Activated CD8-positive, alpha-beta T cell treated with anti-CD3 and anti-CD28 coated beads, Interleukin-2, amount 10 ng/mL, durations not matched to agents 7 days and 5 days (primary cell): ENCODE data around the gene SLC26A4. TPM values are rescaled to one million over a fixed set of nuclear protein-coding genes. Genes with fewer than 3 reads are reported as not detected.

Experiments used
- ATAC-seq: fragments of 150-1000 bp; cut with Tn5 transposase; one replicate; pipeline ENCODE4 v1.10.0; 2021; ENCODE audit warnings: moderate library complexity
- CTCF ChIA-PET: fragments of 350-600 bp; sonication (Branson Sonifier 250); formaldehyde crosslinking; loops from one replicate; lab custom pipeline; 2021; ENCODE audit warnings: antibody characterized with exemption; lab: Charles Lee
- POLR2A ChIA-PET: fragments of 350-600 bp; sonication (Branson Sonifier 250); formaldehyde crosslinking; loops from one replicate; lab custom pipeline; 2021; ENCODE audit warnings: antibody characterized with exemption; lab: Charles Lee
- DNase-seq: peaks from one replicate; pipeline ENCODE4 v3.0.0-alpha.2; 2020
- H3K27ac Mint-ChIP-seq: one replicate; pipeline ENCODE4 v1.8.0; 2021; ENCODE audit warnings: mild to moderate bottlenecking, mixed read lengths
- H3K27me3 Mint-ChIP-seq: one replicate; pipeline ENCODE4 v1.8.0; 2021; ENCODE audit warnings: low read depth, mixed read lengths
- H3K36me3 Mint-ChIP-seq: one replicate; pipeline ENCODE4 v1.8.0; 2021; ENCODE audit warnings: low read depth, mixed read lengths
- H3K4me1 Mint-ChIP-seq: one replicate; pipeline ENCODE4 v1.8.0; 2021; ENCODE audit warnings: low read depth, mixed read lengths
- H3K4me3 Mint-ChIP-seq: one replicate; pipeline ENCODE4 v1.8.0; 2021; ENCODE audit warnings: mild to moderate bottlenecking, mixed read lengths
- H3K9me3 Mint-ChIP-seq: one replicate; pipeline ENCODE4 v1.8.0; 2022; ENCODE audit warnings: mixed read lengths; ENCODE audit not compliant: insufficient read depth
- total RNA-seq, 2 experiments: library from RNA; stranded (reverse); gene quantifications; one replicate each; pipeline ENCODE4 v1.2.3, GENCODE V29; 2021

SLC26A4 gene
- total RNA-seq, 2 experiments from 2014 or later = 0.94 to 1.1 TPM

DNA sequence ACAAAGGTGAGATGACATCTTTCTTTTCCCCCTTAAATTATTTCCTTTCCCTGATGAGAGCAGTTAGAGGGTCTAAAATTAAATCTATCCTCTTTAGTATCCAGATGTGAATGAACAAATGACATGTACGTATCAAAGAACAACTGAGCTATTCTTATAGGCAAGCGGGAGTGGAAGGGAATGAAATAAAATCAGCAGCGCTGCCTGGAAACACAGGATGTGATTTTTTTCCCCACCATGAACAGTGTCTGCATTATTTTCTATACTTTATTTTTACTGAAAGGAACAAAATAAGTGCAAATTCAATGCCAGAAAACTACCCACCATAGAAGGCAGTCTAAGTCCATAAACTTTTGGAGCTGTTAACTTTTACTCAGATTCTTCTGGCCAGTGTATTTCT is 40.6 kb downstream of the SLC26A4 start:
- ATAC-seq = no peak
- H3K36me3 Mint-ChIP-seq = no peaks in the 10 kb centered on the region
- CTCF ChIA-PET = no interaction called here

DNA sequence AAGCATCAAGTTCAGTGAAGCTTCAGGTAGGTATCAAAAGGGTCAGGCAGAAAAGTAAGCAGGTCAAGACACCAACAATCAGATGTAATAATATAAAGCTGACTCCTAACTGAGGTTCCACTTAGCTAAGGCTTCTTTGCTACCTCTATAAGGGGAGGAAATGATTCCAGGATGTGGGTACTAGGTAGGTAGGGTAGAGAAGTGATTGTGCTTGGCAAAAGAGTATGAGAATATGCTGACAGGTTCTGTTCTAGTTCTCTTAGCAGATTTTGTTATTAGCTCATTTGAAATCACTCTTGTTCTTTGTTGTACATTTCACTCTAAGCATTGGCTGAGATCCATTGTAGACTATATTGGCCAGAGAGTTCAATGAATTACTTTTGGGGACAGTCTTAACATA is 42.6 kb downstream of the SLC26A4 start:
- no peak for ATAC-seq
- H3K27ac Mint-ChIP-seq = no peak overlapping the region
- H3K36me3 Mint-ChIP-seq = no peaks in the 10 kb centered on the region
- DNase-seq = no peak
- POLR2A ChIA-PET = no interaction called here
- H3K4me1 Mint-ChIP-seq = peaks cover 8% of the 10 kb centered on the region
- CTCF ChIA-PET = interaction anchor here (1.4 kb wide), 1 partner anchor 172 kb away, joined by 3 read pairs; no protein-coding TSS in a partner anchor
- H3K27me3 Mint-ChIP-seq = no peaks in the 10 kb centered on the region
- H3K4me3 Mint-ChIP-seq = no peak overlapping the region
- no peaks in the 10 kb centered on the region for H3K9me3 Mint-ChIP-seq

More for the DNA sequence above, 40.6 kb downstream of the SLC26A4 start:
- Mint-ChIP-seq H3K9me3 (no peaks in the 10 kb centered on the region), H3K27ac (no peak overlapping the region), H3K4me1 (peaks cover 8% of the 10 kb centered on the region), H3K27me3 (no peaks in the 10 kb centered on the region), H3K4me3 (no peak overlapping the region)
- no peak for DNase-seq
- POLR2A ChIA-PET = no interaction called here

- DNase-seq = no peak
- Mint-ChIP-seq H3K27me3 (no peaks in the 10 kb centered on the region), H3K27ac (no peak overlapping the region), H3K9me3 (no peaks in the 10 kb centered on the region), H3K4me1 (peaks cover 8% of the 10 kb centered on the region), H3K4me3 (no peak overlapping the region), H3K36me3 (no peaks in the 10 kb centered on the region)
- CTCF ChIA-PET = interaction anchor here (1.4 kb wide), 1 partner anchor 171 kb away, joined by 3 read pairs; no protein-coding TSS in a partner anchor
- POLR2A ChIA-PET = no interaction called here
- ATAC-seq = no peak
These were observed 43.2 kb downstream of the SLC26A4 start for GRCh38 chr7:107703872-107704271.

DNA sequence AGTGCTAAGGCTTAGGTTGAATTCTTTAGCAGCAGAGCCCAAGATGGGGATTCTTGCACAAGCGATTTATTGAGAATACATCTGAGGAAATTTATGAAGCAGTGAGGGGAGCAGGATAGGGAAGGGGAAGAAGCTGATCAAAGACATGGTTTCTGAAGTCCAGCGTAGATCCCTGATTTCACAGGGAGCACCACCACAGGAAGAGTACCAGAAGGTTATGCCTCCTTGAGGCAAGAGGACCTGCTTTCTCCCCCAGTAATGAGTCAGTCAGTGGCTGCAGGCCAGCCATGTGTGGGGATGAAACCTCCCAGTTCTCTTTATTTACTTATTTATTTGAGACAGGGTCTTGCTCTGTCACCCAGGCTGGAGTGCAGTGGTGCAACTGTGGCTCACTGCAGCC is 48.3 kb downstream of the SLC26A4 start:
- no peak for ATAC-seq
- Mint-ChIP-seq H3K36me3 (no peaks in the 10 kb centered on the region), H3K4me1 (peaks cover under 1% of the 10 kb centered on the region), H3K27ac (no peak overlapping the region), H3K9me3 (no peaks in the 10 kb centered on the region), H3K27me3 (no peaks in the 10 kb centered on the region), H3K4me3 (no peak overlapping the region)
- POLR2A ChIA-PET = no interaction called here
- DNase-seq = no peak
- CTCF ChIA-PET = no interaction called here

GRCh38 chr7:107711301-107711700 is 50.7 kb downstream of the SLC26A4 start:
- Mint-ChIP-seq H3K27ac (no peak overlapping the region), H3K4me3 (no peak overlapping the region), H3K4me1 (no peaks in the 10 kb centered on the region), H3K27me3 (no peaks in the 10 kb centered on the region), H3K36me3 (no peaks in the 10 kb centered on the region), H3K9me3 (no peaks in the 10 kb centered on the region)
- DNase-seq = no peak
- ChIA-PET CTCF (interaction anchor here (1.4 kb wide), 1 partner anchor 9 kb away, joined by 5 read pairs; no protein-coding TSS in a partner anchor), POLR2A (no interaction called here)
- ATAC-seq = no peak

DNA sequence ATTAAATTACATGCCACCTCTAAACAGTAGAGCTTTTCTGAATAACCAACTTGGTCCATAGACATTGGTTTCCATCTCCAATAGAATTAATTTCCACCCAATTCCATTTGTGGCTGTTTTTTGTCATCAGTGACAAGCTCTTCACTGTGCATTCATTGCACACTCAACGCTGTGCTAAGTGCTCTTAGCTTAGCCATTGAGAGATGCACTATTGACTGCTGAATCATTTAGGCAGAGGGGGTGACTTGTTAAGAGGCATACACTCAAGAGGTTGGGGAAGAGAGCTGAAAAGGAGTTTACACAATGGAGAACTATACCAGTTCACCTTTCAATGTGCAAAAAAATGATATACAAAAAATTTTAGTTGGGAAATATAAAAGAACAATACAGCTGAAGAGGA is 51.4 kb downstream of the SLC26A4 start:
- H3K36me3 Mint-ChIP-seq = no peaks in the 10 kb centered on the region
- DNase-seq (no peak), ATAC-seq (no peak)
- no peaks in the 10 kb centered on the region for H3K27me3 Mint-ChIP-seq
- CTCF ChIA-PET = interaction anchor here (1.1 to 1.4 kb wide), 2 partner anchors 9 to 164 kb away, joined by 3 to 5 read pairs; no protein-coding TSS in a partner anchor
- H3K9me3 Mint-ChIP-seq = no peaks in the 10 kb centered on the region
- POLR2A ChIA-PET = no interaction called here
- H3K4me3 Mint-ChIP-seq = no peak overlapping the region
- no peak overlapping the region for H3K27ac Mint-ChIP-seq
- no peaks in the 10 kb centered on the region for H3K4me1 Mint-ChIP-seq

DNA sequence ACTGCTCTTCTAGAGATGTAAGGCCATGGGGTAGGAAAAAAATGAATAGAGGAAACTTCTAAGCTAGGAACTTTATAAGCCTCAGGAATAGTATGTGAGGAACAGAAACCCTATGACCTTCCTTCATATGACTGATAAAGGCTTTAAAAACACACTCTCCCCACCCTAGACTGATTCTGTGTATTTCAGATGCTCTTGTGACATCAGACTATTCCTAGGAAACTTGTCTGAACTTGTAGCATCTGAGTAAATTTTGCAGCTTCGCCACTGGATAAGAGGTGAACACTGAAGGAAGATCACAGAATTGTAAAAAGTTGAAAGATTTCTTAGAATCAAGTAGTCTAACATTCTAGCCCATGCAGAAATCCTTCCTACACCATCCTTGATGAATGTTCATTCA is 52.3 kb downstream of the SLC26A4 start:
- H3K27me3 Mint-ChIP-seq = no peaks in the 10 kb centered on the region
- H3K4me1 Mint-ChIP-seq = no peaks in the 10 kb centered on the region
- H3K4me3 Mint-ChIP-seq = no peak overlapping the region
- no peak for DNase-seq
- H3K36me3 Mint-ChIP-seq = no peaks in the 10 kb centered on the region
- no peak for ATAC-seq
- H3K27ac Mint-ChIP-seq = no peak overlapping the region
- CTCF ChIA-PET = interaction anchor here (0.7 to 1.4 kb wide), 3 partner anchors 8 to 250 kb away, joined by 3 to 5 read pairs (median 3); no protein-coding TSS in a partner anchor
- POLR2A ChIA-PET = no interaction called here
- no peaks in the 10 kb centered on the region for H3K9me3 Mint-ChIP-seq

DNA sequence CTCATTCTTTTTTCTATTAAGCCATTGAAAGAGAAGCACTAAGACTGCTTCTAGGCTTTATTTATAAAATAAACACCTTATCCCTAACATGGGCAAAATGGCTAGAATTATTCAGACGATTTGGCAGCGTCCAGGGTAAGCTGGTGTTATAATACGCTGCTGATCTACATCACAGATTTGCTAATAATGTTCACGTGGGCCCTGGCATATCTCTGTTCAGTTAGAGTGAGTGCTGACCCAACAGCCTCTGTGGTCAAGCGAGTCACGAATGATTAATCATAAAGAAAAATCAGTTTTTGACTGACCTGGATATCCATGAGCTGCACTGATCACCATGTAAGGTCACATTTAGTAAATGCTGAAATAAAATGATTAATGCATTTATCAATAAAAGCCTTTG is 54.9 kb downstream of the SLC26A4 start:
- CTCF ChIA-PET = interaction anchor here (1.3 kb wide), 1 partner anchor 9 kb away, joined by 3 read pairs; no protein-coding TSS in a partner anchor
- H3K4me3 Mint-ChIP-seq = no peak overlapping the region
- ATAC-seq (no peak), DNase-seq (no peak)
- H3K36me3 Mint-ChIP-seq = no peaks in the 10 kb centered on the region
- no peak overlapping the region for H3K27ac Mint-ChIP-seq
- POLR2A ChIA-PET = no interaction called here
- H3K4me1 Mint-ChIP-seq = no peaks in the 10 kb centered on the region
- H3K9me3 Mint-ChIP-seq = no peaks in the 10 kb centered on the region
- H3K27me3 Mint-ChIP-seq = peaks cover under 1% of the 10 kb centered on the region

GRCh38 chr7:107718456-107719193 is 58.0 kb downstream of the SLC26A4 start:
- peaks cover 5% of the 10 kb centered on the region for H3K27me3 Mint-ChIP-seq
- CTCF ChIA-PET = interaction anchor here (1.3 kb wide), 1 partner anchor 156 kb away, joined by 3 read pairs; no protein-coding TSS in a partner anchor
- DNase-seq = no peak
- H3K4me3 Mint-ChIP-seq = no peak overlapping the region
- POLR2A ChIA-PET = no interaction called here
- no peaks in the 10 kb centered on the region for H3K36me3 Mint-ChIP-seq
- ATAC-seq = no peak
- no peaks in the 10 kb centered on the region for H3K9me3 Mint-ChIP-seq
- H3K4me1 Mint-ChIP-seq = no peaks in the 10 kb centered on the region
- H3K27ac Mint-ChIP-seq = no peak overlapping the region

GRCh38 chr7:107721286-107721685 is 60.7 kb downstream of the SLC26A4 start:
- Mint-ChIP-seq H3K27ac (no peak overlapping the region), H3K4me3 (no peak overlapping the region), H3K4me1 (no peaks in the 10 kb centered on the region), H3K36me3 (no peaks in the 10 kb centered on the region), H3K27me3 (peaks cover 6% of the 10 kb centered on the region), H3K9me3 (no peaks in the 10 kb centered on the region)
- ChIA-PET POLR2A (no interaction called here), CTCF (interaction anchor here (1.3 kb wide), 1 partner anchor 9 kb away, joined by 5 read pairs; no protein-coding TSS in a partner anchor)
- ATAC-seq = no peak
- no peak for DNase-seq

DNA sequence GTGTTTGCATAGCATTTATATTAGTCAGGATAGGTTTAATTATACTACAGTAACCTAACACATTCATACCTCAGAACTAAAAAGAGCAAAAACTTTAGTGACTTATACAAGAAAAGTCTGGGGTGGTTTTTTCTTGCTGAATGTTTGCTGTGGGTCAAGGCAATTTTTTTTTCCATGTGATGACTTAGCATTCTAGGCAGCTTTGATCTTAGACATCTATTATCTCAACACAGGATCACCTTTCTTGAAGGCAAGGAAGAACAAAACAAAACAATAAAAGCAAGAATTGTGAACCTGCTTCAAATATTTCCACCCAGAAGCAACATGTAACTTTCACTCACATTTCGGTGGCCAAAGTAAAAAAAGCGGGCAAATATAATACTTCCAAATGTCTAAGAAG is 62.6 kb downstream of the SLC26A4 start:
- DNase-seq (no peak), ATAC-seq (no peak)
- Mint-ChIP-seq H3K27me3 (peaks cover 24% of the 10 kb centered on the region), H3K9me3 (no peaks in the 10 kb centered on the region), H3K36me3 (no peaks in the 10 kb centered on the region), H3K4me1 (no peaks in the 10 kb centered on the region), H3K4me3 (no peak overlapping the region), H3K27ac (no peak overlapping the region)
- ChIA-PET CTCF (interaction anchor here (0.9 to 1.8 kb wide), 3 partner anchors 20 to 260 kb away, joined by 3 to 9 read pairs (median 4); no protein-coding TSS in a partner anchor), POLR2A (no interaction called here)

DNA sequence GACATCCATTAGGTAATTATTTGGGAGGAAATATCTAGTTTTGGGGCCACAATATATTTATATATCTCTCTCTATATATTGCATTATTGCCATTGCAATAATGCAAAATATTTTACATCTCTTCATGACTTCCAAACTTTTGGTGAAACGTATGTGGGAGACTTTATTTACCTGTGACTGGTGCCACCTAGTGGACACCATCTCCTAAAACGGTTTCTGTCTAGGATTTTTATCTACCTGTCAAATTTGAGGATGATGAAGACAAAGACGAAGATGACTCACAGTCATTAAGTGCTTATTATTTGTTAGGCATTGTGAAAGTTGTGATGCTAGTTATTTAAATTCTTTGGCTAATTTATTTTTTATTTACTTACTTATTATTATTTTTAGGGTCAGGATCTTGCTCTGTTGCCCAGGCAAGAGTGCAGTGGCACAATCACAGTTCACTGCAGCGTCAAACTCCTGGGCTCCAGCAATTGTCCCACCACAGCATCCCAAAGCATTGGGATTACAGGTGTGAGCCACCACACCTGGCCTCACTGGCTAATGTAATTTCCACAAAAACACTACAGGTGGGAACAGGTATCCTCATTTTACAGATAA is 64.6 kb downstream of the SLC26A4 start:
- Mint-ChIP-seq H3K4me1 (no peaks in the 10 kb centered on the region), H3K9me3 (no peaks in the 10 kb centered on the region), H3K27me3 (peaks cover 34% of the 10 kb centered on the region), H3K36me3 (no peaks in the 10 kb centered on the region), H3K4me3 (no peak overlapping the region), H3K27ac (no peak overlapping the region)
- DNase-seq (peak; percentile 71), ATAC-seq (no peak)
- POLR2A ChIA-PET = no interaction called here
- CTCF ChIA-PET = interaction anchor here (0.7 to 4.1 kb wide), 9 partner anchors 10 to 531 kb away, joined by 3 to 27 read pairs (median 3); no protein-coding TSS in a partner anchor
